ENCODE results near the gene FHAD1. TPM values are rescaled to one million over a fixed set of nuclear protein-coding genes. Genes with fewer than 3 reads are reported as not detected.

Gene FHAD1
- total RNA-seq, 1 donor from 2014 or later = not detected

- peaks cover 7% of the 10 kb centered on the region for H3K4me1 Mint-ChIP-seq (ENCODE audit: low read depth, unreplicated experiment)
- no peaks in the 10 kb centered on the region for H3K27me3 Mint-ChIP-seq (ENCODE audit: unreplicated experiment)
- DNase-seq = no peak
- no peak overlapping the region for H3K27ac Mint-ChIP-seq (ENCODE audit: unreplicated experiment)
- no peaks in the 10 kb centered on the region for H3K36me3 Mint-ChIP-seq (ENCODE audit: unreplicated experiment)
- H3K4me3 Mint-ChIP-seq (ENCODE audit: unreplicated experiment) = no peak overlapping the region
- TF ChIP-seq, protein P1, sequence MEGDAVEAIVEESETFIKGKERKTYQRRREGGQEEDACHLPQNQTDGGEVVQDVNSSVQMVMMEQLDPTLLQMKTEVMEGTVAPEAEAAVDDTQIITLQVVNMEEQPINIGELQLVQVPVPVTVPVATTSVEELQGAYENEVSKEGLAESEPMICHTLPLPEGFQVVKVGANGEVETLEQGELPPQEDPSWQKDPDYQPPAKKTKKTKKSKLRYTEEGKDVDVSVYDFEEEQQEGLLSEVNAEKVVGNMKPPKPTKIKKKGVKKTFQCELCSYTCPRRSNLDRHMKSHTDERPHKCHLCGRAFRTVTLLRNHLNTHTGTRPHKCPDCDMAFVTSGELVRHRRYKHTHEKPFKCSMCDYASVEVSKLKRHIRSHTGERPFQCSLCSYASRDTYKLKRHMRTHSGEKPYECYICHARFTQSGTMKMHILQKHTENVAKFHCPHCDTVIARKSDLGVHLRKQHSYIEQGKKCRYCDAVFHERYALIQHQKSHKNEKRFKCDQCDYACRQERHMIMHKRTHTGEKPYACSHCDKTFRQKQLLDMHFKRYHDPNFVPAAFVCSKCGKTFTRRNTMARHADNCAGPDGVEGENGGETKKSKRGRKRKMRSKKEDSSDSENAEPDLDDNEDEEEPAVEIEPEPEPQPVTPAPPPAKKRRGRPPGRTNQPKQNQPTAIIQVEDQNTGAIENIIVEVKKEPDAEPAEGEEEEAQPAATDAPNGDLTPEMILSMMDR (IDR thresholded peaks at IDR 0.05; ENCODE audit: partially characterized antibody, unreplicated experiment) = no peak
- no peaks in the 10 kb centered on the region for H3K9me3 Mint-ChIP-seq (ENCODE audit: unreplicated experiment)
These were observed 103.7 kb downstream of the FHAD1 start for GRCh38 chr1:15350551-15351200.

DNA sequence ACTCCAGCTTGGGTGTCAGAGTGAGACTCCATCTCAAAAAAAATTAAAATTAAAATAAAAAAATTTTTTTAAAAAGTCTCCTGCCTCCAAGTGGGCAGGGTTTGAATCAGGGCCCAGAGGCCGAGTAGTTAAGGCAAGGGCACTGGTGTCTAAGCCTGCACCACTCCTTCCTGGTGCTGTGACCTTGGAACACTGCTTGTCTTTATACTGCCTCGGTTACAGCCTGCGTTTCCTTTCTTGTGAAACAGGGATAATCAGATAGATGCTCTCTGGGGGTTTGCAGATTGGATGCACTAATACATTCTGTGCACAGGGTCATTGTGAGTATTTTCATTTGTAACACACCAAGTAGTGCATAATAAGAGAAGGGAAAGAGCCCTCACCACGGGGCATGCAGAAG lies 104.3 kb downstream of the FHAD1 start:
- Mint-ChIP-seq H3K36me3 (ENCODE audit: unreplicated experiment) (no peaks in the 10 kb centered on the region), H3K4me1 (ENCODE audit: low read depth, unreplicated experiment) (peaks cover 7% of the 10 kb centered on the region), H3K9me3 (ENCODE audit: unreplicated experiment) (no peaks in the 10 kb centered on the region), H3K4me3 (ENCODE audit: unreplicated experiment) (no peak overlapping the region), H3K27ac (ENCODE audit: unreplicated experiment) (peak overlapping the region; percentile 7), H3K27me3 (ENCODE audit: unreplicated experiment) (no peaks in the 10 kb centered on the region)
- TF ChIP-seq, protein P1 (IDR thresholded peaks at IDR 0.05; ENCODE audit: partially characterized antibody, unreplicated experiment) = no peak
- no peak for DNase-seq

- DNase-seq = no peak
- no peak overlapping the region for H3K27ac Mint-ChIP-seq (ENCODE audit: unreplicated experiment)
- H3K27me3 Mint-ChIP-seq (ENCODE audit: unreplicated experiment) = no peaks in the 10 kb centered on the region
- TF ChIP-seq, protein P1 (IDR thresholded peaks at IDR 0.05; ENCODE audit: partially characterized antibody, unreplicated experiment) = no peak
- H3K36me3 Mint-ChIP-seq (ENCODE audit: unreplicated experiment) = no peaks in the 10 kb centered on the region
- H3K4me1 Mint-ChIP-seq (ENCODE audit: low read depth, unreplicated experiment) = peaks cover 7% of the 10 kb centered on the region
- H3K9me3 Mint-ChIP-seq (ENCODE audit: unreplicated experiment) = no peaks in the 10 kb centered on the region
- no peak overlapping the region for H3K4me3 Mint-ChIP-seq (ENCODE audit: unreplicated experiment)
These were observed 105.3 kb downstream of the FHAD1 start for GRCh38 chr1:15352128-15352957.

DNA sequence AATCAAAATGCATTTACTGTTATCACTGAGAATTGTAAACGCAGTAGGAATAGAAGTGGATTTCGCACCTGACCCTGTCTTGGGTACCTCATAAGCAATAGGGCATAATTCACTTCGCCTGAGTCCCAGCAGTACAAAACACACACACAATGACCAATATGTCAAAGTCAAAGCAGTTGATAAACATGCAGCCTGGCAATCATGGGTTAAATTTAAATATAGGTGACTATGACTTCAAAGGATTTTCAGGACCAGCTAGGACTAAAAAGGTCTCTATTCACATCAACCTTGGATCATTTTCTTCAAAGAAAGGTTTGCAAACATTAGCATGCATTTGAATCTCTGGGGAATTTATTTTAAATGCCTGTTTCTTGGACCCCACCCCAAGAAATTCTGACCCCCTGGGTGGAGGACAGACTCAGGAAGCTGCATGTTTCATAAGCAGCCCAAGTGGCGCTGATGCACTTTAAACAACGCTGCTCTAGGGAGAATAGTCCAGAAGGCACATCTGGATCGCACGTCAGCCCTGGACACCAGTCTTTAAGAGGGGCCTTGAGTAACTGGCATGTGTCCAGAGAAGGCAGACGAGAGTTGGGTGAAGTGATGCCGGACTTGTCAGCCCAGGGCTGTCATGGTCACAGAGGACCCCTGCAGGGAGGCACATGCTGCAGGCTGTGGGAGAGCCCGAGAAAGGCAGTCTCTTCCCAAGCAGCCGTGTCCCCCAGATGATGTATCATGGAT lies 107.0 kb downstream of the FHAD1 start:
- no peak overlapping the region for H3K27ac Mint-ChIP-seq (ENCODE audit: unreplicated experiment)

More for the DNA sequence above, 107.0 kb downstream of the FHAD1 start:
- DNase-seq = no peak
- Mint-ChIP-seq H3K36me3 (ENCODE audit: unreplicated experiment) (no peaks in the 10 kb centered on the region), H3K9me3 (ENCODE audit: unreplicated experiment) (no peaks in the 10 kb centered on the region), H3K27me3 (ENCODE audit: unreplicated experiment) (peaks cover 3% of the 10 kb centered on the region), H3K4me3 (ENCODE audit: unreplicated experiment) (no peak overlapping the region), H3K4me1 (ENCODE audit: low read depth, unreplicated experiment) (peaks cover 7% of the 10 kb centered on the region)
- TF ChIP-seq, protein P1 (IDR thresholded peaks at IDR 0.05; ENCODE audit: partially characterized antibody, unreplicated experiment) = no peak

All from glutamatergic neuron (in vitro differentiated cells).